Tibial nerve (tissue), 4 donors: ENCODE data around the gene SDR42E2. TPM values are rescaled to one million over a fixed set of nuclear protein-coding genes. Genes with fewer than 3 reads are reported as not detected.
"Not testable (repeated sequence)": the region's sequence is repeated elsewhere in the genome, so short reads cannot be mapped to it uniquely, and the experiment has no call there.

Experiments used
- DNase-seq, 2 donors: peaks; one replicate each; pipeline ENCODE4 v3.0.0-alpha.2; 2019; ENCODE audit warnings: low spot score in 2 of 2
- H3K27ac ChIP-seq, 4 donors: fragments of 200-600 bp; sonication (generic) in 3 of 4; one replicate each; pipeline ENCODE4 v1.5.1; 2017 to 2019; ENCODE audit warnings: mild to moderate bottlenecking in 1 of 4
- H3K27me3 ChIP-seq, 2 donors: fragments of 200-600 bp; sonication (generic) in 1 of 2; one replicate each; pipeline versions ENCODE4 v1.5.1 to v1.6.0; 2017 to 2019
- H3K36me3 ChIP-seq, 3 donors: fragments of 200-600 bp; sonication (generic); one replicate each; pipeline ENCODE4 v1.5.1; 2018 to 2019
- H3K4me1 ChIP-seq, 4 donors: fragments of 200-600 bp; sonication (generic) in 3 of 4; one replicate each; pipeline ENCODE4 v1.5.1; 2017 to 2019
- H3K4me3 ChIP-seq, 4 donors: fragments of 200-600 bp; sonication (generic) in 3 of 4; one replicate each; pipeline ENCODE4 v1.5.1; 2017 to 2019; ENCODE audit warnings: mild to moderate bottlenecking in 1 of 4, moderate library complexity in 1 of 4
- H3K9me3 ChIP-seq, 4 donors: fragments of 200-600 bp; sonication (generic) in 3 of 4; one replicate each; pipeline ENCODE4 v1.5.1; 2017 to 2019
- EP300 ChIP-seq, 2 donors: sonication (generic); formaldehyde crosslinking; IDR thresholded peaks; one replicate each; pipeline ENCODE4 v1.6.1; 2017; ENCODE audit warnings: antibody characterized with exemption in 2 of 2, mild to moderate bottlenecking in 1 of 2
- POLR2A ChIP-seq, 2 donors: fragments of 450-650 bp; IDR thresholded peaks; one replicate each; pipeline ENCODE4 v1.6.1; 2017; ENCODE audit warnings: antibody characterized with exemption in 2 of 2, mild to moderate bottlenecking in 2 of 2, moderate library complexity in 2 of 2
- WGBS, 2 donors: methylation state at CpG; one replicate each; pipeline ENCODE4 v1.1.5; 2018; 5-methylcytosine and 5-hydroxymethylcytosine counted together
- total RNA-seq, 4 donors: library from RNA; depleted of rRNA; stranded (reverse); fragments of >200 nt; gene quantifications; one replicate each; pipeline ENCODE4 v1.1.0, GENCODE V29; 2016
- TF ChIP-seq, protein P1 (sequence below), 5 experiments: fragments of 200-600 bp in 3 of 5; fragments of 450-650 bp in 2 of 5; sonication (generic) in 3 of 5; IDR thresholded peaks; one replicate each; pipeline ENCODE4 v1.5.1; 2016 to 2019; ENCODE audit warnings: antibody characterized with exemption in 5 of 5, mild to moderate bottlenecking in 3 of 5, moderate library complexity in 2 of 5

Gene SDR42E2
- total RNA-seq, 4 donors from 2014 or later, result not detected

GRCh38 chr16:22144520-22144919, 17.8 kb upstream of the SDR42E2 start:
- Histone ChIP-seq H3K9me3 (no peaks in the 10 kb centered on the region), H3K27me3 (no peaks in the 10 kb centered on the region), H3K4me1 (no peaks in the 10 kb centered on the region), H3K27ac (no peak overlapping the region), H3K36me3 (no peaks in the 10 kb centered on the region), H3K4me3 (no peak overlapping the region)
- no peak for TF ChIP-seq EP300 (IDR thresholded peaks at IDR 0.05)
- TF ChIP-seq, protein P1, sequence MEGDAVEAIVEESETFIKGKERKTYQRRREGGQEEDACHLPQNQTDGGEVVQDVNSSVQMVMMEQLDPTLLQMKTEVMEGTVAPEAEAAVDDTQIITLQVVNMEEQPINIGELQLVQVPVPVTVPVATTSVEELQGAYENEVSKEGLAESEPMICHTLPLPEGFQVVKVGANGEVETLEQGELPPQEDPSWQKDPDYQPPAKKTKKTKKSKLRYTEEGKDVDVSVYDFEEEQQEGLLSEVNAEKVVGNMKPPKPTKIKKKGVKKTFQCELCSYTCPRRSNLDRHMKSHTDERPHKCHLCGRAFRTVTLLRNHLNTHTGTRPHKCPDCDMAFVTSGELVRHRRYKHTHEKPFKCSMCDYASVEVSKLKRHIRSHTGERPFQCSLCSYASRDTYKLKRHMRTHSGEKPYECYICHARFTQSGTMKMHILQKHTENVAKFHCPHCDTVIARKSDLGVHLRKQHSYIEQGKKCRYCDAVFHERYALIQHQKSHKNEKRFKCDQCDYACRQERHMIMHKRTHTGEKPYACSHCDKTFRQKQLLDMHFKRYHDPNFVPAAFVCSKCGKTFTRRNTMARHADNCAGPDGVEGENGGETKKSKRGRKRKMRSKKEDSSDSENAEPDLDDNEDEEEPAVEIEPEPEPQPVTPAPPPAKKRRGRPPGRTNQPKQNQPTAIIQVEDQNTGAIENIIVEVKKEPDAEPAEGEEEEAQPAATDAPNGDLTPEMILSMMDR (IDR thresholded peaks at IDR 0.05), result no peak
- TF ChIP-seq POLR2A (IDR thresholded peaks at IDR 0.05), result no peak
- WGBS, 2 donors, result 79 to 92% methylated on average over 6 of the region's 6 CpGs
- no peak for DNase-seq

DNA sequence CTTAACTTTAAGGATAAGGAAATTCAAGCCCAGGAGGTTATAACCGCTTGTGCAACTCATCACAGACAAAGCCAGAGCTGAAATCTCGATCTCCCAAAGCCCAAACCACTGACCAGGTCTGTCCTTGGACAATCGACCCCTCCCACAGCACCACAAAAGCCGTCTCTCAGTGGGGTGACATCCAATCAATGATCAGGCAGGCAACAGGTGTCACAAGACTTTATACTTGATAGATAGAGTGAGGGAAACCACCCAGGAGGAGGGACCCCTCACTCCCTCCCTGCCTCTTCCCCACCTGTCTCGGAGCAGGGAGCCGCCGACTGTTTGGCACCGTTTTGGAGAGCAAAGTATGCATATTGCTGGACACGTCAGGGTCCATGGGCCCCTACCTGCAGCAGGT, 14.5 kb upstream of the SDR42E2 start:
- Histone ChIP-seq H3K4me1 (no peaks in the 10 kb centered on the region), H3K36me3 (no peaks in the 10 kb centered on the region), H3K4me3 (no peak overlapping the region), H3K9me3 (no peaks in the 10 kb centered on the region), H3K27me3 (no peaks in the 10 kb centered on the region), H3K27ac (no peak overlapping the region)
- TF ChIP-seq, protein P1 (IDR thresholded peaks at IDR 0.05), result no peak
- TF ChIP-seq POLR2A (IDR thresholded peaks at IDR 0.05) (no peak), EP300 (IDR thresholded peaks at IDR 0.05) (no peak)
- 56 to 64% methylated on average over 9 of the region's 9 CpGs for WGBS, 2 donors
- DNase-seq, result no peak

- Histone ChIP-seq H3K9me3 (no peaks in the 10 kb centered on the region), H3K27ac (no peak overlapping the region), H3K4me1 (no peaks in the 10 kb centered on the region), H3K27me3 (no peaks in the 10 kb centered on the region), H3K36me3 (no peaks in the 10 kb centered on the region), H3K4me3 (no peak overlapping the region)
- TF ChIP-seq, protein P1 (IDR thresholded peaks at IDR 0.05), result no peak
- WGBS, 2 donors, result 67 to 72% methylated on average over 7 of the region's 7 CpGs
- no peak for DNase-seq
These were observed 10.9 kb upstream of the SDR42E2 start for GRCh38 chr16:22151246-22151998.

DNA sequence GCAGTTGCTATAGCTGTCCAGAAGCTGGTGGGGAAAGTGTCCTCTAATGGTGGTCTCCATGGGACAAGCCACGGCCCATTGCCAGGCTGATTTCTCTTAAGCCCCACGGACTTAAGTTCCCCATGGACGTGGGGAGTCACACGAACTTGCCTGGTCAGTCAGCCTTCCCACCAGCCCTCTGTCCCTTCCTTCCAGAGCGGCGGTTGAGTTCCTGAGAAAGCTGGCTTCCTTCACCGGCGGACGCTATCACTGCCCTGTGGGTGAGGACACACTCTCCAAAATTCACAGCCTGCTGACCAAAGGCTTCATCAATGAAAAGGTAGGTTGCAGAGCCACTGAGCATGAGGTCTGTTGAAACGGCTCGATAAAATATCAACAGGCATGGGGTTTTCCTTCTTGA, 10.0 kb upstream of the SDR42E2 start:
- no peak for DNase-seq
- H3K27me3 ChIP-seq, result no peaks in the 10 kb centered on the region
- TF ChIP-seq, protein P1 (IDR thresholded peaks at IDR 0.05), result no peak
- no peak for TF ChIP-seq POLR2A (IDR thresholded peaks at IDR 0.05)
- no peaks in the 10 kb centered on the region for H3K4me1 ChIP-seq
- no peaks in the 10 kb centered on the region for H3K9me3 ChIP-seq
- no peak overlapping the region for H3K27ac ChIP-seq
- WGBS, 2 donors, result 82 to 85% methylated on average over 11 of the region's 11 CpGs
- no peaks in the 10 kb centered on the region for H3K36me3 ChIP-seq
- H3K4me3 ChIP-seq, result no peak overlapping the region

- not testable (repeated sequence) for H3K27ac ChIP-seq, H3K27me3 ChIP-seq, H3K4me3 ChIP-seq, H3K36me3 ChIP-seq, H3K9me3 ChIP-seq, H3K4me1 ChIP-seq, DNase-seq
- WGBS, 2 donors, result 62 to 71% methylated on average over 7 of the region's 7 CpGs
These were observed 9.2 kb upstream of the SDR42E2 start for GRCh38 chr16:22153078-22153477.

DNA sequence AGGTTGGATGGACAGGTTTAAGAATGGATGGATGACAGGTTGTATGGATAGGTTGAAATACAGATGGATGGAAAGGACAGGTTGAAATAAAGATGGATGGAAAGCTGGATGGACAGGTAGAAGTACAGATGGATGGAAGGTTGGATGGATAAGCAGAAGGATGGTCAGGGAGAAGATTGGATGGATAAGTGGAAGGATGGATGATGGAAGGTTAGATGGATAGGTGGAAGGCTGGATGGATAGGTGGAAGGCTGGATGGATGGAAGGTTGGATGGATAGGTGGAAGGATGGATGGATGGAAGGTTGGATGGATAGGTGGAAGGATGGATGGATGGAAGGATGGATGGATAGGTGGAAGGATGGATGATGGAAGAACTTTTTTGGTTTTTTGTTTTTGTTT, 905 bp upstream of the SDR42E2 start:
- Histone ChIP-seq H3K27ac (no peak overlapping the region), H3K36me3 (no peaks in the 10 kb centered on the region), H3K4me1 (peaks cover 0 to 8% (median 2%) of the 10 kb centered on the region in 4 donors), H3K9me3 (peaks cover 0 to under 1% (median 0%) of the 10 kb centered on the region in 4 donors), H3K27me3 (peaks cover 0 to 21% of the 10 kb centered on the region in 2 donors), H3K4me3 (no peak overlapping the region)
- DNase-seq, result no peak
- TF ChIP-seq EP300 (IDR thresholded peaks at IDR 0.05), result no peak
- TF ChIP-seq POLR2A (IDR thresholded peaks at IDR 0.05), result no peak
- TF ChIP-seq, protein P1 (IDR thresholded peaks at IDR 0.05), result no peak
